ENCODE data around the gene GATM.

DNA sequence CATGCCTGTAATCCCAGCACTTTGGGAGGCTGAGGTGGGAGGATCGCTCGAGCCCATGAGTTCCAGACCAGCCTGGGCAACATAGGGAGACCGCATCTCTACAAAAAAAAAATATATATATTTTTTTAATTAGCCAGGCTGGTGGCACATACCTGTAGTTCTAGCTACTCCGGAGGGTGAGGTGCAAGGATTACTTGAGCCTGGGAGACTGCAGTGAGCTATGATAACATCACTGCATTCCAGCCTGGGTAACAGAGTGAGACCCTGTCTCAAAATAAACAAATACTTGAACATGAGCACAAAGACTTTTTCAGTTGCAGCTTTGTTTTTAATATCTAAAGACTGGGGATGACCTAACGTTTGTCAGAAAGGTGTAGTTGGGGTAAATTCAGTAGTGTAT is 31.3 kb upstream of the GATM start:
- TF ChIP-seq CTCF (IDR thresholded peaks at IDR 0.05), result no peak
- no peak for TF ChIP-seq POLR2A (IDR thresholded peaks at IDR 0.05)
